Activated CD8-positive, alpha-beta memory T cell treated with anti-CD3 and anti-CD28 coated beads, Interleukin-2, amount 10 ng/mL, durations not matched to agents 7 days and 5 days (primary cell): ENCODE data around the gene STXBP2. TPM values are rescaled to one million over a fixed set of nuclear protein-coding genes. Genes with fewer than 3 reads are reported as not detected.
A peak's percentile ranks its signal among the peaks of the same experiment; 100 is the strongest.

Source experiments
- ATAC-seq: fragments of 150-1000 bp; cut with Tn5 transposase; one replicate; pipeline ENCODE4 v1.10.0; 2021; ENCODE audit warnings: moderate library complexity
- CTCF ChIA-PET: fragments of 350-600 bp; sonication (Branson Sonifier 250); formaldehyde crosslinking; loops from one replicate; lab custom pipeline; 2021; ENCODE audit warnings: antibody characterized with exemption; lab: Charles Lee
- DNase-seq: peaks from one replicate; pipeline ENCODE4 v3.0.0-alpha.2; 2020
- H3K27ac Mint-ChIP-seq: one replicate; pipeline ENCODE4 v1.8.0; 2021; ENCODE audit warnings: mild to moderate bottlenecking, mixed read lengths
- H3K27me3 Mint-ChIP-seq: one replicate; pipeline ENCODE4 v1.8.0; 2021; ENCODE audit warnings: mixed read lengths
- H3K36me3 Mint-ChIP-seq: one replicate; pipeline ENCODE4 v1.8.0; 2021; ENCODE audit warnings: mild to moderate bottlenecking, mixed read lengths
- H3K4me1 Mint-ChIP-seq: one replicate; pipeline ENCODE4 v1.8.0; 2021; ENCODE audit warnings: mixed read lengths
- H3K4me3 Mint-ChIP-seq: one replicate; pipeline ENCODE4 v1.8.0; 2021; ENCODE audit warnings: mild to moderate bottlenecking, moderate library complexity, mixed read lengths
- H3K9me3 Mint-ChIP-seq: one replicate; pipeline ENCODE4 v1.8.0; 2022; ENCODE audit warnings: low read depth, mixed read lengths
- total RNA-seq, 2 experiments: library from RNA; stranded (reverse); gene quantifications; one replicate each; pipeline ENCODE4 v1.2.3, GENCODE V29; 2021

STXBP2 gene
- total RNA-seq, 2 experiments from 2014 or later: 132 to 158 TPM

- Mint-ChIP-seq H3K4me3 (no peak within 1 kb of the TSS), H3K27me3 (peaks cover 35% of the 10 kb centered on the region), H3K36me3 (peaks cover 2% of the 10 kb centered on the region), H3K4me1 (peaks cover 35% of the 10 kb centered on the region), H3K27ac (no peak within 1 kb of the TSS), H3K9me3 (no peaks in the 10 kb centered on the region)
- ATAC-seq: no peak
- CTCF ChIA-PET: interaction anchor here (1.0 kb wide), 1 partner anchor 18 kb away, joined by 3 read pairs; no protein-coding TSS in a partner anchor
- no peak for DNase-seq
Observed at GRCh38 chr19:7676854-7677253, 39.9 kb downstream of the STXBP2 start, which contains the start of gene MCEMP1. Gene MCEMP1 (plus strand): TSS chr19:7677090. CDS start chr19:7677121, 31 bp downstream.

DNA sequence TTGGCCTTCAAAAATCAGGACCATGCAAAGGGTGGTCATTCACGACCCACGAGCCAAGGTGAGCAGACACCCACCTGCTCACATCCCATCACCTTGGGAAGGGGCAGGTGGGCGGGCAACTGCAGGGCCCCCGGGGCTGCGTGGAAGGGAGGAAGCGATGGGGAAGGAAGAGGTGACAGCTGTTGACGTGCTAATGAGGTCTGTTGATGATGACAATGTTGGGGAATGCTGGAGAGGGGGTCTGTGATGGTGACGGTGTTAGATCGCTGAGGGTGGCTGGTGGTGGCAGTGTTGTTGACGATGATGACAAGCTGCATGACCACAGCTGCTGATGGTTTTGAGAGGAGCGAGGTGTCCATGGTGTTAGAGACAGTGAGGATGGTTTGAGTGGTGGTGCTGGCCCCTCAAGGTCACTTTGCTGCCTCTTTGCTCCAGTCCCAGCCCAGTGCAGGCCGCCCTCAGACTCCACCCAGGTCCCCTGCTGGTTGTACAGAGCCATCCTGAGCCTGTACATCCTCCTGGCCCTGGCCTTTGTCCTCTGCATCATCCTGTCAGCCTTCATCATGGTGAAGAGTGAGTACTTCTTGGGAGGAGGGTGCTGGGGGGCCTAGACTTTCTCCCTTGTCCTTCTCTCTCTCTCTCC, 40.9 kb downstream of the STXBP2 start:
- DNase-seq (no peak), ATAC-seq (no peak)
- H3K27me3 Mint-ChIP-seq: peaks cover 33% of the 10 kb centered on the region
- CTCF ChIA-PET: interaction anchor here (1.0 to 1.8 kb wide), 4 partner anchors 19 to 122 kb away, joined by 3 to 8 read pairs (median 4); no protein-coding TSS in a partner anchor
- peaks cover 40% of the 10 kb centered on the region for H3K4me1 Mint-ChIP-seq
- no peaks in the 10 kb centered on the region for H3K9me3 Mint-ChIP-seq
- no peak overlapping the region for H3K4me3 Mint-ChIP-seq
- no peak overlapping the region for H3K27ac Mint-ChIP-seq
- H3K36me3 Mint-ChIP-seq: peaks cover 6% of the 10 kb centered on the region

- peaks cover 8% of the 10 kb centered on the region for H3K36me3 Mint-ChIP-seq
- peaks cover 27% of the 10 kb centered on the region for H3K27me3 Mint-ChIP-seq
- peaks cover 39% of the 10 kb centered on the region for H3K4me1 Mint-ChIP-seq
- H3K9me3 Mint-ChIP-seq: no peaks in the 10 kb centered on the region
- DNase-seq (peak; percentile 75), ATAC-seq (peak; percentile 35)
- CTCF ChIA-PET: interaction anchor here (1.8 kb wide), 1 partner anchor 26 kb away, joined by 8 read pairs; no protein-coding TSS in a partner anchor
- peak overlapping the region; percentile 6 for H3K4me3 Mint-ChIP-seq
- no peak overlapping the region for H3K27ac Mint-ChIP-seq
Observed at GRCh38 chr19:7678971-7679751, 42.3 kb downstream of the STXBP2 start.

GRCh38 chr19:7679771-7680605, 43.1 kb downstream of the STXBP2 start:
- Mint-ChIP-seq H3K4me1 (peaks cover 35% of the 10 kb centered on the region), H3K4me3 (peak overlapping the region; percentile 83), H3K27ac (no peak overlapping the region), H3K36me3 (peaks cover 8% of the 10 kb centered on the region), H3K9me3 (no peaks in the 10 kb centered on the region), H3K27me3 (peaks cover 24% of the 10 kb centered on the region)
- DNase-seq (no peak), ATAC-seq (no peak)
- CTCF ChIA-PET: interaction anchor here (0.6 to 2.2 kb wide), 42 partner anchors 8 to 580 kb away, joined by 3 to 59 read pairs (median 5); partner anchors contain the start of genes ARHGEF18, CAMSAP3, CLEC4M and FCER2

GRCh38 chr19:7680606-7681339, 43.9 kb downstream of the STXBP2 start, which contains the start of gene TRAPPC5:
Gene TRAPPC5 (plus strand): TSS chr19:7680833. CDS start chr19:7682254, 1,421 bp downstream.
- ATAC-seq (peak; percentile 81), DNase-seq (peak; percentile 88)
- Mint-ChIP-seq H3K36me3 (peaks cover 12% of the 10 kb centered on the region), H3K4me1 (peaks cover 34% of the 10 kb centered on the region), H3K4me3 (peak within 1 kb of the TSS; percentile 83), H3K27ac (peak within 1 kb of the TSS; percentile 88), H3K9me3 (no peaks in the 10 kb centered on the region), H3K27me3 (peaks cover 22% of the 10 kb centered on the region)
- CTCF ChIA-PET: interaction anchor here (0.6 to 2.2 kb wide), 66 partner anchors 9 to 581 kb away, joined by 3 to 59 read pairs (median 4); partner anchors contain the start of genes ARHGEF18, CAMSAP3, CLEC4M and FCER2

GRCh38 chr19:7681340-7682174, 44.6 kb downstream of the STXBP2 start:
- CTCF ChIA-PET: interaction anchor here (0.6 to 2.2 kb wide), 67 partner anchors 10 to 753 kb away, joined by 3 to 59 read pairs (median 4); partner anchors contain the start of genes ARHGEF18, CAMSAP3, CLEC4M and FCER2
- peaks cover 29% of the 10 kb centered on the region for H3K4me1 Mint-ChIP-seq
- H3K36me3 Mint-ChIP-seq: peaks cover 12% of the 10 kb centered on the region
- ATAC-seq: peak; percentile 62
- peak overlapping the region; percentile 88 for H3K27ac Mint-ChIP-seq
- peaks cover 19% of the 10 kb centered on the region for H3K27me3 Mint-ChIP-seq
- peak; percentile 91 for DNase-seq
- H3K4me3 Mint-ChIP-seq: peak overlapping the region; percentile 83
- H3K9me3 Mint-ChIP-seq: no peaks in the 10 kb centered on the region

- H3K27ac Mint-ChIP-seq: peak overlapping the region; percentile 88
- DNase-seq (no peak), ATAC-seq (no peak)
- CTCF ChIA-PET: no interaction called here
- peak overlapping the region; percentile 83 for H3K4me3 Mint-ChIP-seq
- no peaks in the 10 kb centered on the region for H3K9me3 Mint-ChIP-seq
- peaks cover 12% of the 10 kb centered on the region for H3K36me3 Mint-ChIP-seq
- H3K4me1 Mint-ChIP-seq: peaks cover 23% of the 10 kb centered on the region
- H3K27me3 Mint-ChIP-seq: peaks cover 13% of the 10 kb centered on the region
Observed at GRCh38 chr19:7682175-7682855, 45.4 kb downstream of the STXBP2 start.

GRCh38 chr19:7685546-7686445, 48.9 kb downstream of the STXBP2 start:
- Mint-ChIP-seq H3K27ac (no peak overlapping the region), H3K4me1 (peaks cover 8% of the 10 kb centered on the region), H3K36me3 (peaks cover 12% of the 10 kb centered on the region), H3K27me3 (no peaks in the 10 kb centered on the region), H3K4me3 (no peak overlapping the region), H3K9me3 (no peaks in the 10 kb centered on the region)
- ATAC-seq (no peak), DNase-seq (no peak)
- CTCF ChIA-PET: interaction anchor here (1.5 kb wide), 1 partner anchor 114 kb away, joined by 5 read pairs; no protein-coding TSS in a partner anchor

GRCh38 chr19:7687177-7687576, 50.3 kb downstream of the STXBP2 start:
- ATAC-seq: no peak
- Mint-ChIP-seq H3K36me3 (peaks cover 10% of the 10 kb centered on the region), H3K9me3 (no peaks in the 10 kb centered on the region), H3K27me3 (no peaks in the 10 kb centered on the region), H3K4me1 (peaks cover 3% of the 10 kb centered on the region), H3K27ac (no peak overlapping the region), H3K4me3 (no peak overlapping the region)
- CTCF ChIA-PET: no interaction called here
- DNase-seq: no peak

GRCh38 chr19:7689165-7689564, 52.3 kb downstream of the STXBP2 start:
- CTCF ChIA-PET: interaction anchor here (1.5 kb wide), 1 partner anchor 122 kb away, joined by 4 read pairs; no protein-coding TSS in a partner anchor
- Mint-ChIP-seq H3K27me3 (no peaks in the 10 kb centered on the region), H3K27ac (no peak overlapping the region), H3K9me3 (no peaks in the 10 kb centered on the region), H3K36me3 (peaks cover 5% of the 10 kb centered on the region), H3K4me3 (no peak overlapping the region), H3K4me1 (no peaks in the 10 kb centered on the region)
- DNase-seq: no peak
- ATAC-seq: no peak
